Epidermal melanocyte (primary cell): ENCODE results near the gene VWC2L.

Experiments
- DNase-seq: peaks from one replicate; pipeline ENCODE4 v3.0.0; 2011; ENCODE audit warnings: low spot score; ENCODE audit not compliant: insufficient read length

VWC2L gene

GRCh38 chr2:214587442-214587841 is 176.6 kb downstream of the VWC2L start:
- DNase-seq = no peak

- DNase-seq = no peak
Observed at GRCh38 chr2:214591366-214591765, 180.5 kb downstream of the VWC2L start.

GRCh38 chr2:214592011-214592410 is 181.2 kb downstream of the VWC2L start:
- DNase-seq = no peak

DNA sequence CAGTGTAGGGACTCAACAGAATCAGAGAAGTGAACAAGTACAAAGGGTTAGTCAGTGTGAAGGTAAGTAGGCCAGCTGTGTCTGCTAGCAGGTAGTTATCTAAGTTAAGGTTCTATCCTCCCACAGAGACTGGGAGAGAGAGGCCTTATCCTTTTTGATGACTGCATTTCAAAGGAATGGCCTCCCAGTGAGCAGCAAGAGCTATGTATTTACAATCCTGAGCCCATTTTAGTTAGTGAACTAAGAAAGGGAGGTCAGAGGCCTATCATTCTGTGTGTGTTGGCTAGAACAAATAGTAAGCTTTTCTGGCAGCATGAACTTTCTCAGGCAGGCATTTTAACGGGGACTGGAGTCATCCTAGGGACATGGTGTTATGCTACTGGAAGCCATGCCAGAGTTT is 182.9 kb downstream of the VWC2L start:
- DNase-seq = no peak

- DNase-seq = no peak
Observed at GRCh38 chr2:214601852-214602633, 191.2 kb downstream of the VWC2L start.

DNA sequence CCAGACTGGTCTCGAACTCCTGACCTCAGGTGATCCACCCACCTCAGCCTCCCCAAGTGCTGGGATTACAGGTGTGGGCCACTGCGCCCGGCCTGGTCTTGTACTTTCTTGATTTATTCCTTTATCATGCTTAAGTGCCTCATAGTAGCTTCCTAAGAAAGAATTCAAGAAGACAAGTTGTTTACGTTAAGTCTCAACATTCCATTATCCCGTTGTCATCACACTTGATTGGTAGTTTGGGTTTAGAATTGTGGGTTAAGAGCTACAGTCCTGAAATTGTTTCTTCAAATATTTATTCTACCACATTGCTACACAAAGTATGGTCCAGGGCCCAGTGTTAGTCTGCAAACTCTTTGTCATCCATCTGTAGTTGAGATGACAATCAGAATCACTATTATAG is 194.0 kb downstream of the VWC2L start:
- DNase-seq = no peak

GRCh38 chr2:214607051-214607450 is 196.2 kb downstream of the VWC2L start:
- no peak for DNase-seq

GRCh38 chr2:214611015-214611414 is 200.2 kb downstream of the VWC2L start:
- no peak for DNase-seq

- no peak for DNase-seq
Observed at GRCh38 chr2:214624166-214624760, 213.4 kb downstream of the VWC2L start.

DNA sequence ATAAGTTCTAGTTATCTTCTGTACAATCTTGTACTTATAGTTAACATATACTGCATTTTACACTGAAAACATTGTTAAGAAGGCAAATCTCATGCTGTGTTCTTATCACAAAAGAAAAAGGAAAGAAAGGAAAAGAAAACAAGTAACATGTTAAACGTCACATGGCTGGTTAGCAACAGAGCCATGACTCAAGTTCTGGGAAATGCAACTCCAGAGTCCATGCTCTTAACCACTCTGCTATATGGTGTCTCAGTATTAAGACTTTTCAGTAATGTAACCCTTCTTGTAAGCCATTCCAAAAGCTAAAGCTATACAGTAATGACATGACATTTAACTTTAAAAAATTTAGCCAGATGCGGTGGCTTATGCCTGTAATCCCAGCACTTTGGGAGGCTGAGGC is 217.2 kb downstream of the VWC2L start:
- no peak for DNase-seq
